ENCODE measurements around the gene ABLIM2.

Gene ABLIM2

GRCh38 chr4:8045909-8046308, 112.7 kb downstream of the ABLIM2 start:
- DNase-seq (ENCODE audit: low read depth), result no peak

GRCh38 chr4:8044699-8045098, 113.9 kb downstream of the ABLIM2 start:
- DNase-seq (ENCODE audit: low read depth), result no peak

- DNase-seq (ENCODE audit: low read depth), result no peak
Observed at GRCh38 chr4:8044244-8044643, 114.4 kb downstream of the ABLIM2 start.

- DNase-seq (ENCODE audit: low read depth), result no peak
Observed at GRCh38 chr4:8043596-8043995, 115.0 kb downstream of the ABLIM2 start.

GRCh38 chr4:8041868-8042267, 116.7 kb downstream of the ABLIM2 start:
- DNase-seq (ENCODE audit: low read depth), result no peak

- DNase-seq (ENCODE audit: low read depth), result no peak
Observed at GRCh38 chr4:8041172-8041571, 117.4 kb downstream of the ABLIM2 start.

GRCh38 chr4:8040607-8041006, 118.0 kb downstream of the ABLIM2 start:
- no peak for DNase-seq (ENCODE audit: low read depth)

GRCh38 chr4:8039853-8040252, 118.8 kb downstream of the ABLIM2 start:
- no peak for DNase-seq (ENCODE audit: low read depth)

- no peak for DNase-seq (ENCODE audit: low read depth)
Observed at GRCh38 chr4:8039290-8039689, 119.3 kb downstream of the ABLIM2 start.

- no peak for DNase-seq (ENCODE audit: low read depth)
Observed at GRCh38 chr4:8038719-8039251, 119.8 kb downstream of the ABLIM2 start.

- no peak for DNase-seq (ENCODE audit: low read depth)
Observed at GRCh38 chr4:8038083-8038482, 120.5 kb downstream of the ABLIM2 start.

GRCh38 chr4:8037150-8037769, 121.4 kb downstream of the ABLIM2 start:
- no peak for DNase-seq (ENCODE audit: low read depth)

GRCh38 chr4:8035371-8035780, 123.2 kb downstream of the ABLIM2 start:
- DNase-seq (ENCODE audit: low read depth), result no peak

- no peak for DNase-seq (ENCODE audit: low read depth)
Observed at GRCh38 chr4:8033829-8034528, 124.6 kb downstream of the ABLIM2 start.

GRCh38 chr4:8033067-8033755, 125.4 kb downstream of the ABLIM2 start:
- DNase-seq (ENCODE audit: low read depth), result no peak

GRCh38 chr4:8032381-8032780, 126.2 kb downstream of the ABLIM2 start:
- DNase-seq (ENCODE audit: low read depth), result no peak

- no peak for DNase-seq (ENCODE audit: low read depth)
Observed at GRCh38 chr4:8030121-8030781, 128.4 kb downstream of the ABLIM2 start.

GRCh38 chr4:8029689-8030088, 128.9 kb downstream of the ABLIM2 start:
- no peak for DNase-seq (ENCODE audit: low read depth)

GRCh38 chr4:8028884-8029568, 129.6 kb downstream of the ABLIM2 start:
- DNase-seq (ENCODE audit: low read depth), result no peak

- DNase-seq (ENCODE audit: low read depth), result no peak
Observed at GRCh38 chr4:8028368-8028767, 130.2 kb downstream of the ABLIM2 start.

- no peak for DNase-seq (ENCODE audit: low read depth)
Observed at GRCh38 chr4:8026453-8026852, 132.2 kb downstream of the ABLIM2 start.

GRCh38 chr4:8025668-8026067, 132.9 kb downstream of the ABLIM2 start:
- DNase-seq (ENCODE audit: low read depth), result no peak
